HepG2 (cell line): ENCODE data around the gene CDK14. TPM values are rescaled to one million over a fixed set of nuclear protein-coding genes. Genes with fewer than 3 reads are reported as not detected.

Experiments used
- CCAR2 ChIP-seq: fragments of 200-400 bp; formaldehyde crosslinking; optimal IDR thresholded peaks from 2 replicates; pipeline ENCODE3; 2018; ENCODE audit warnings: low read depth, mild to moderate bottlenecking, low read length, moderate library complexity
- FOXA1 ChIP-seq, 2 experiments: fragments of 450-650 bp in 1 of 2; sonication (generic) in 1 of 2; formaldehyde crosslinking in 1 of 2; IDR thresholded peaks; 2 replicates each; pipeline versions ENCODE4 v1.4.0 to v1.6.1; 2016 to 2020; ENCODE audit warnings: missing genetic modification reagents in 1 of 2
- GABPA ChIP-seq, 2 experiments: IDR thresholded peaks; 2 replicates each; pipeline ENCODE4 v1.6.1; 2011 to 2016; ENCODE audit warnings: low read depth in 2 of 2, low read length in 1 of 2, missing biosample characterization in 1 of 2, missing genetic modification characterization in 1 of 2
- SETDB1 ChIP-seq: sonication (generic); formaldehyde crosslinking; IDR thresholded peaks from 2 replicates; pipeline ENCODE4 v1.5.1; 2020; ENCODE audit warnings: missing genetic modification reagents, mild to moderate bottlenecking, borderline replicate concordance
- ZBTB40 ChIP-seq, 2 experiments: fragments of 450-650 bp in 1 of 2; sonication (generic) in 1 of 2; formaldehyde crosslinking in 1 of 2; IDR thresholded peaks; 2 replicates each; pipeline versions ENCODE4 v1.6.1 to v1.8.0; 2016 to 2022; ENCODE audit warnings: antibody characterized with exemption in 1 of 2, mild to moderate bottlenecking in 1 of 2, missing genetic modification reagents in 1 of 2
- ZBTB44 ChIP-seq: sonication (generic); formaldehyde crosslinking; IDR thresholded peaks from 2 replicates; pipeline ENCODE4 v1.4.0; 2020; ENCODE audit warnings: missing genetic modification reagents
- ZNF556 ChIP-seq: sonication (generic); formaldehyde crosslinking; IDR thresholded peaks from 2 replicates; pipeline ENCODE4 v1.4.0; 2020; ENCODE audit warnings: mild to moderate bottlenecking, missing genetic modification reagents, borderline replicate concordance
- ZNF660 ChIP-seq: sonication (generic); formaldehyde crosslinking; IDR thresholded peaks from 2 replicates; pipeline ENCODE4 v1.5.1; 2020; ENCODE audit warnings: mild to moderate bottlenecking, low read depth, missing genetic modification reagents, borderline replicate concordance
- polyA plus RNA-seq, 8 experiments: library from polyadenylated mRNA; depleted of rRNA in 3 of 8; stranded (reverse) in 7 of 8; unstranded in 1 of 8; fragments of >200 nt; fragmentation: Illumina TruSeq in 4 of 8; extraction: Trizol in 4 of 8; gene quantifications; 2 replicates each; pipeline versions ENCODE4 v1.2.1 to v1.2.3, GENCODE V29; 2011 to 2016; ENCODE audit warnings: low read depth in 4 of 8, missing spikeins in 1 of 8, mixed read lengths in 1 of 8; ENCODE audit not compliant: insufficient read depth in 1 of 8
- total RNA-seq, 5 experiments: library from RNA; depleted of rRNA; stranded (reverse); fragments of >200 nt; fragmentation: Illumina TruSeq; extraction: Trizol; gene quantifications; 2 replicates each; pipeline ENCODE4 v1.2.3, GENCODE V29; 2016; ENCODE audit warnings: low read depth in 1 of 5
- TF ChIP-seq, protein P1 (sequence below): sonication (generic); formaldehyde crosslinking; IDR thresholded peaks from 2 replicates; pipeline ENCODE4 v1.4.0; 2020; ENCODE audit warnings: missing genetic modification reagents
- TF ChIP-seq, protein P2 (sequence below): sonication (generic); formaldehyde crosslinking; IDR thresholded peaks from 2 replicates; pipeline ENCODE4 v1.5.0; 2020; ENCODE audit warnings: mild to moderate bottlenecking, missing genetic modification reagents

CDK14 gene
- total and polyA plus RNA-seq, 2 of the 13 experiments (the other 11 are each of a cell fraction or from before 2014, with no cell fraction given): 0.26 to 0.71 TPM

DNA sequence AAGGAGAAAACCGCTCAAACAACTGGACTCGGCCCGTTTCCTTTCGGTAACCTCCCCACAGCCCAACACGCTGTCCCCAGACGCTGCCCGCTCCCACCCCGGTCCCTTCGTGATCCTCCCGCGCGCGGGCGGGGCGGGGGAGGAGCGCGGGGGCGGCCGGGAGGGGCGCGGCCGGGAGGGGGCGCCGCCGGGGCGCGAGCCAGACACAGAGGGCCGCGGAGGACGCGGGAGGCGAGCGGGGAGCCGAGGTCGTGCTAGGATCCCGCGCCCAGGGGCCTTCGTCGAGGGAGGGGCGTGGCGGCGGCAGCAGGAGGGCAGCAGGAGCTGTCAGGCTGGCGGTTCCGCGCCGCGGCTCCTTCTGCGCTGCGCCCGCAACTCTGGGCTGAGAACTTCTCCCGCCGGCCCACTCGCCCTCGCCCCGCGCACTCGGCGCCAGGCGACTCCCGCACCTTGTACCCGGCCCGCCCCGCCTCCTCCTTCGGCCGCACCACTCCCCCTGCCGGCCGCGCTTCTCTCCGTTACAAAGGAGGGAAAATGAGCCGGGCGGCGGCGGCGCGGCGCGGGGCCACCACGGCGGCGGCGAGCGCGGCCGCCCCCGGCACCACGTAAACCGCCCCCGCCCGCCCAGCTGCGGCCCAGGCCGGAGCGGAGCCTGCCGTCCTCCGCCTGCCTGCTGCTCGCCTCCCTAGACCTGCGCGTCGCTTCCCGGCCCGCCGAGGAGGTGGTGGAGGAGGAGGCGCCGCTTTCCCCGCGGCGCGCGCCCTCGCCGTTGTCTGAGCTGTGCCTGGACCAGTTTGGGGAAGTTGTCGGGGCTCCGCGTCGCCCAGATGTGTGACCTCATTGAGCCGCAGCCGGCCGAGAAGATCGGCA is at the start of gene CDK14 (continued):
- TF ChIP-seq ZBTB40 (IDR thresholded peaks at IDR 0.05) (no peak), ZBTB40 (CRISPR knock-in tag; IDR thresholded peaks at IDR 0.05) (no peak), ZNF556 (CRISPR knock-in tag) (no peak), FOXA1 (IDR thresholded peaks at IDR 0.05) (no peak), FOXA1 (CRISPR knock-in tag; IDR thresholded peaks at IDR 0.05) (no peak), ZBTB44 (CRISPR knock-in tag) (no peak), GABPA (IDR thresholded peaks at IDR 0.05; ENCODE audit: low read depth, low read length) (no peak), GABPA (CRISPR knock-in tag; IDR thresholded peaks at IDR 0.05; ENCODE audit: low read depth) (no peak), SETDB1 (CRISPR knock-in tag) (no peak), ZNF660 (CRISPR knock-in tag) (no peak), CCAR2 (no peak)
- TF ChIP-seq, protein P1, sequence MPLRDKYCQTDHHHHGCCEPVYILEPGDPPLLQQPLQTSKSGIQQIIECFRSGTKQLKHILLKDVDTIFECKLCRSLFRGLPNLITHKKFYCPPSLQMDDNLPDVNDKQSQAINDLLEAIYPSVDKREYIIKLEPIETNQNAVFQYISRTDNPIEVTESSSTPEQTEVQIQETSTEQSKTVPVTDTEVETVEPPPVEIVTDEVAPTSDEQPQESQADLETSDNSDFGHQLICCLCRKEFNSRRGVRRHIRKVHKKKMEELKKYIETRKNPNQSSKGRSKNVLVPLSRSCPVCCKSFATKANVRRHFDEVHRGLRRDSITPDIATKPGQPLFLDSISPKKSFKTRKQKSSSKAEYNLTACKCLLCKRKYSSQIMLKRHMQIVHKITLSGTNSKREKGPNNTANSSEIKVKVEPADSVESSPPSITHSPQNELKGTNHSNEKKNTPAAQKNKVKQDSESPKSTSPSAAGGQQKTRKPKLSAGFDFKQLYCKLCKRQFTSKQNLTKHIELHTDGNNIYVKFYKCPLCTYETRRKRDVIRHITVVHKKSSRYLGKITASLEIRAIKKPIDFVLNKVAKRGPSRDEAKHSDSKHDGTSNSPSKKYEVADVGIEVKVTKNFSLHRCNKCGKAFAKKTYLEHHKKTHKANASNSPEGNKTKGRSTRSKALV (CRISPR knock-in tag): peak; percentile 83
- TF ChIP-seq, protein P2, sequence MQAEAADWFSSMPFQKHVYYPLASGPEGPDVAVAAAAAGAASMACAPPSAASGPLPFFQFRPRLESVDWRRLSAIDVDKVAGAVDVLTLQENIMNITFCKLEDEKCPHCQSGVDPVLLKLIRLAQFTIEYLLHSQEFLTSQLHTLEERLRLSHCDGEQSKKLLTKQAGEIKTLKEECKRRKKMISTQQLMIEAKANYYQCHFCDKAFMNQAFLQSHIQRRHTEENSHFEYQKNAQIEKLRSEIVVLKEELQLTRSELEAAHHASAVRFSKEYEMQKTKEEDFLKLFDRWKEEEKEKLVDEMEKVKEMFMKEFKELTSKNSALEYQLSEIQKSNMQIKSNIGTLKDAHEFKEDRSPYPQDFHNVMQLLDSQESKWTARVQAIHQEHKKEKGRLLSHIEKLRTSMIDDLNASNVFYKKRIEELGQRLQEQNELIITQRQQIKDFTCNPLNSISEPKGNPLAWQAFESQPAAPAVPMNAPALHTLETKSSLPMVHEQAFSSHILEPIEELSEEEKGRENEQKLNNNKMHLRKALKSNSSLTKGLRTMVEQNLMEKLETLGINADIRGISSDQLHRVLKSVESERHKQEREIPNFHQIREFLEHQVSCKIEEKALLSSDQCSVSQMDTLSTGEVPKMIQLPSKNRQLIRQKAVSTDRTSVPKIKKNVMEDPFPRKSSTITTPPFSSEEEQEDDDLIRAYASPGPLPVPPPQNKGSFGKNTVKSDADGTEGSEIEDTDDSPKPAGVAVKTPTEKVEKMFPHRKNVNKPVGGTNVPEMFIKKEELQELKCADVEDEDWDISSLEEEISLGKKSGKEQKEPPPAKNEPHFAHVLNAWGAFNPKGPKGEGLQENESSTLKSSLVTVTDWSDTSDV (CRISPR knock-in tag): 0 out of 2 replicates have a peak, but pooled peaks have one; percentile 15
